ENCODE measurements around the gene TYW1.
"Not testable (repeated sequence)": the region's sequence is repeated elsewhere in the genome, so short reads cannot be mapped to it uniquely, and the experiment has no call there.

TYW1 gene

DNA sequence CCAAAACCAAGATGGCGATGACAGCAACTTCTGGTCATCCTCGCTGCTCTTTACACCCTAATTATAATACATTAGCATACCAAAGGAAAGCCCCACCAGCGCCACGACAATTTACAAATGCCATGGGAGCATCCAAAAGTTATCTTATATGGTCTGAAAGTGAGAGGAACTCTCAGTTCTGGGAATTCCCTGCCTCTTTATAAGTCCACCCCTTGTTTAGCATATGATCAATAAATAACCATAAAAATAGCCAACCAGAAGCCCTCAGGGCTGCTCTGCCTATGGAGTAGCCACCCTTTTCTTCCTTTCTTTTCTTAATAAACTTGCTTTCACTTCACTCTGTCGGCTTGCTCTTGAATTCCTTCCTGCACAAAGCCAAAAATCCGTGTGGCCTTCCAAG, 262.7 kb downstream of the TYW1 start:
- H3K4me3 ChIP-seq (IDR thresholded peaks at IDR 0.05; ENCODE audit: insufficient read depth, low read depth, low read length); H3K79me2 ChIP-seq (ENCODE audit: insufficient read depth, low read depth); H3K36me3 ChIP-seq (ENCODE audit: insufficient read depth); H3K9ac ChIP-seq; H4K20me1 ChIP-seq (ENCODE audit: insufficient read depth); H3K27me3 ChIP-seq (ENCODE audit: insufficient read depth, low read depth); H3K4me2 ChIP-seq; H3K27ac ChIP-seq; H2AFZ ChIP-seq (ENCODE audit: low read depth); H3K4me1 ChIP-seq (ENCODE audit: low read depth, poor library complexity, severe bottlenecking): not testable (repeated sequence)

DNA sequence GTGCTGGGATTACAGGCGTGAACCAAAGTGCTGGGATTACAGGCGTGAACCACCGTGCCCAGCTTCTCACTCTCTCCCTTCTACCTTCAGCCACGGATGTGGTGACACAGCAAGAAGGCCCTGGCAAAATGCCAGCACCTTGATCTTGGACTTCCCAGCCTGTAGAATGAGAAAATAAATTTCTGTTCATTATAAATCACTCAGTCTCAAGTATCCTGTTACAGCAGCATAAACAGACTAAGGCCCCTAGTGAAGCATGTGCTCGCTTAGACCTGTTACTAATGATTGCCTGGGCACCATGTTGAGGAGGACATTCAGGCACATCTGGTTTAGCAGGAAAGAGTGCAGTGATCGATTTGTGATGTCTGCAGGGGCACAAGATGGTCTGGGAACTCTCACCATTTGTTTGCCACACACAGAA, 263.5 kb downstream of the TYW1 start:
- not testable (repeated sequence) for H3K4me3 ChIP-seq (IDR thresholded peaks at IDR 0.05; ENCODE audit: insufficient read depth, low read depth, low read length); H3K9ac ChIP-seq; H3K27me3 ChIP-seq (ENCODE audit: insufficient read depth, low read depth); H3K79me2 ChIP-seq (ENCODE audit: insufficient read depth, low read depth); H3K27ac ChIP-seq; H4K20me1 ChIP-seq (ENCODE audit: insufficient read depth); H2AFZ ChIP-seq (ENCODE audit: low read depth); H3K36me3 ChIP-seq (ENCODE audit: insufficient read depth); H3K4me2 ChIP-seq; H3K4me1 ChIP-seq (ENCODE audit: low read depth, poor library complexity, severe bottlenecking)

DNA sequence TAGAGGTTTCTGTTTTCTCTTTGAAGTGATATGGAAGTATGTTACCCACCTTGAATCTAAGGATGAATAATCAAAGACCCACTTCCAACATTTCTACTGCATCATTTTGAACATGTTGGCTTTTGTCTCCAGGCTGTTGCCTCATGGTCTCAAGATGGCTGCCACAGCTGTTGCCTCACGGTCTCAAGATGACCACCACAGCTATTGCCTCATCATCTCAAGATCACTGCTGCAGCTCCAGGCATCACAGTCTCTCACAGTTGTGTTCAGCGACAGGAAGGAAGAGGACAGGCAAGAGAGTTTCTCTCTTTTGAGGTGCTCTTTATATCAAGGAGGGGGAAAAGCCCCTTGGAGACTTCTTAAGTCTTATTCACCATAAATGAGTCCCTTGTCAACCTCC, 267.4 kb downstream of the TYW1 start:
- not testable (repeated sequence) for H3K9ac ChIP-seq; H3K4me1 ChIP-seq (ENCODE audit: low read depth, poor library complexity, severe bottlenecking); H2AFZ ChIP-seq (ENCODE audit: low read depth); H3K79me2 ChIP-seq (ENCODE audit: insufficient read depth, low read depth); H3K4me3 ChIP-seq (IDR thresholded peaks at IDR 0.05; ENCODE audit: insufficient read depth, low read depth, low read length); H4K20me1 ChIP-seq (ENCODE audit: insufficient read depth); H3K36me3 ChIP-seq (ENCODE audit: insufficient read depth); H3K27ac ChIP-seq; H3K4me2 ChIP-seq; H3K27me3 ChIP-seq (ENCODE audit: insufficient read depth, low read depth)

DNA sequence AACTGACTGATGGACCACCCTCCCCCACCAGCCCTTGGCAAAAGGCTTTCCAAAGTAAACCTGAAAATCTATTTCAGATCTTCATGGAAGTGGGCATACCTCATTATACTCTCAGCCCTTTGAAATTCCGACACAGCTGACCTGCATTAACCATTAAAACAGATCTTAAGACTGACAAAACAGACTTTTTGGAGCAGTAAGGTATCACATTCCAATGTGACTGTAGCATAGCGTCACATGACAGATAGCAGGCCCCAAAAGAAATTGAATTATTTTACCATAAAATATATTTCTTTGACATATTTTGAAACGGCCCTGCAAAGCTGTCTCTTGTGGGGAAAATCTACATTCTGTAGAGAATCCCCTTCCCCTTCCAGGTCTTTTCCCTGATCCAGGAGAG, 269.4 kb downstream of the TYW1 start:
- H3K4me3 ChIP-seq (IDR thresholded peaks at IDR 0.05; ENCODE audit: insufficient read depth, low read depth, low read length); H4K20me1 ChIP-seq (ENCODE audit: insufficient read depth); H3K36me3 ChIP-seq (ENCODE audit: insufficient read depth); H3K4me1 ChIP-seq (ENCODE audit: low read depth, poor library complexity, severe bottlenecking); H3K4me2 ChIP-seq; H3K27ac ChIP-seq; H3K9ac ChIP-seq; H3K27me3 ChIP-seq (ENCODE audit: insufficient read depth, low read depth); H3K79me2 ChIP-seq (ENCODE audit: insufficient read depth, low read depth); H2AFZ ChIP-seq (ENCODE audit: low read depth): not testable (repeated sequence)

DNA sequence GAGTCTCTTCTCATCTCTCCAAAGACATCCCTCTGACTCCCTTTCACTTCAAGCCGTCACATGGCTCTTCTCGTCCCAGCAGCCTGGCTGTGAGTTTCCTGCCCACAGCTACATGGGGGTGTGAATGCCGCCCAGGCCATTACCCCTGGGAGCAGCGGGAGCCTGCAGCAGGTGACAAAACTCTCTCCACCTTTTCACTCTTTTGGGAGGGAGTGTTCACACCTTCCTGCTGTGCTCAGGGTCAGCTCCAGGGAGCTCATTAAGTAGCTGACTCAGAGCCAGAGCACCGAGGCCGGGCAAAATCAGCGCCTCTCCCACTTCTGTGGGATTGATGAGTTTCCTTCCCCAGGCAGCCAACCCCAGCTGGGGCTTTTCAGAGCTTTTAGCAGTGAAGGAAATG, 271.3 kb downstream of the TYW1 start:
- Histone ChIP-seq H3K27me3 (ENCODE audit: insufficient read depth, low read depth) (no peaks in the 10 kb centered on the region), H3K79me2 (ENCODE audit: insufficient read depth, low read depth) (no peaks in the 10 kb centered on the region), H3K36me3 (ENCODE audit: insufficient read depth) (no peaks in the 10 kb centered on the region), H4K20me1 (ENCODE audit: insufficient read depth) (no peaks in the 10 kb centered on the region), H2AFZ (ENCODE audit: low read depth) (no peak overlapping the region), H3K4me1 (ENCODE audit: low read depth, poor library complexity, severe bottlenecking) (no peaks in the 10 kb centered on the region), H3K4me2 (no peak overlapping the region), H3K27ac (no peak overlapping the region), H3K9ac (no peak overlapping the region), H3K4me3 (IDR thresholded peaks at IDR 0.05; ENCODE audit: insufficient read depth, low read depth, low read length) (no peak overlapping the region)
- TF ChIP-seq, protein P1, sequence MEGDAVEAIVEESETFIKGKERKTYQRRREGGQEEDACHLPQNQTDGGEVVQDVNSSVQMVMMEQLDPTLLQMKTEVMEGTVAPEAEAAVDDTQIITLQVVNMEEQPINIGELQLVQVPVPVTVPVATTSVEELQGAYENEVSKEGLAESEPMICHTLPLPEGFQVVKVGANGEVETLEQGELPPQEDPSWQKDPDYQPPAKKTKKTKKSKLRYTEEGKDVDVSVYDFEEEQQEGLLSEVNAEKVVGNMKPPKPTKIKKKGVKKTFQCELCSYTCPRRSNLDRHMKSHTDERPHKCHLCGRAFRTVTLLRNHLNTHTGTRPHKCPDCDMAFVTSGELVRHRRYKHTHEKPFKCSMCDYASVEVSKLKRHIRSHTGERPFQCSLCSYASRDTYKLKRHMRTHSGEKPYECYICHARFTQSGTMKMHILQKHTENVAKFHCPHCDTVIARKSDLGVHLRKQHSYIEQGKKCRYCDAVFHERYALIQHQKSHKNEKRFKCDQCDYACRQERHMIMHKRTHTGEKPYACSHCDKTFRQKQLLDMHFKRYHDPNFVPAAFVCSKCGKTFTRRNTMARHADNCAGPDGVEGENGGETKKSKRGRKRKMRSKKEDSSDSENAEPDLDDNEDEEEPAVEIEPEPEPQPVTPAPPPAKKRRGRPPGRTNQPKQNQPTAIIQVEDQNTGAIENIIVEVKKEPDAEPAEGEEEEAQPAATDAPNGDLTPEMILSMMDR (conservative IDR thresholded peaks at IDR 0.05; ENCODE audit: low read depth, low read length), result no peak

DNA sequence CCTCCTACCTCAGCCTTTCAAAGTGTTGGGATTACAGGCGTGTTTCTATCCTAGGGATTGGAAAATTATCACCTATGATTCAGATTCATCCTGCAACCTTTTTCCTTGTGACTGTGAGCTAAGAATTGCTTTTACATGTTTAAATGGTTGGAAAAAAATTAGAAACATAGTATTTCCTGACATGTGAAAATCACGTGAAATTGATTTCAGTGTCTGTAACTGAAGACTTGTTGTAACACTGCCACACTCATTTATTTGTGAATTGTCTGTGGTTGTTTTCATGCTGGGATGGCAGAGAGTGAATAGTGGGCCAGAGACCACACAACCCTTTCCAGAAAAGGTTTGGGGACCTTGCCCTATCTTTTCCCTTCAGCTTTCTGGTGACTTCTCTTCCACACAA, 273.3 kb downstream of the TYW1 start:
- not testable (repeated sequence) for H3K27ac ChIP-seq; H3K4me2 ChIP-seq; H3K36me3 ChIP-seq (ENCODE audit: insufficient read depth); H3K4me1 ChIP-seq (ENCODE audit: low read depth, poor library complexity, severe bottlenecking); H3K79me2 ChIP-seq (ENCODE audit: insufficient read depth, low read depth); H3K9ac ChIP-seq; H2AFZ ChIP-seq (ENCODE audit: low read depth); H3K27me3 ChIP-seq (ENCODE audit: insufficient read depth, low read depth); H4K20me1 ChIP-seq (ENCODE audit: insufficient read depth); H3K4me3 ChIP-seq (IDR thresholded peaks at IDR 0.05; ENCODE audit: insufficient read depth, low read depth, low read length)
